Stimulated activated CD8-positive, alpha-beta memory T cell treated with anti-CD3 and anti-CD28 coated beads, Interleukin-15, amount 100 ng/mL, for 4 hours (primary cell): Measurements from ENCODE around the gene PDGFRB.

Source experiments
- DNase-seq, 2 donors: peaks; one replicate each; pipeline ENCODE4 v3.0.0-alpha.2; 2020; ENCODE audit warnings: low read depth in 2 of 2

PDGFRB gene

DNA sequence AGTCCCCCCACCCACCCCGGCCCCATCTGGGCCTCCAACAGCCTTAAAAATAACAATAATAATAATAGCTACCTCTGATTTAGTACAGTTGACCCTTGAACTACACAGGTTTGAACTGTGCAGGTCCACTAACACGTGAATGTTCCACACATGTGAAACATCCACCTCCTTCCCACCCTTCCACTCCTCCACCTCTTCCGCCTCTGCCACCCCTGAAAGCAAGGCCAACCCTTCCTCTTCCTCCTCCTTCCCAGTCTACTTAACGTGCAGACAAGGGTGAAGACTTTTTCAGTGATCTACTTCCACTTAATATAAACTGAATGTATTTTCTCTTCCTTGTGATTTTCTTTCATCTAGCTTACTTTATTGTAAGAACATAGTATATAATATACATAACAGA, 10.8 kb downstream of the PDGFRB start:
- no peak for DNase-seq

DNA sequence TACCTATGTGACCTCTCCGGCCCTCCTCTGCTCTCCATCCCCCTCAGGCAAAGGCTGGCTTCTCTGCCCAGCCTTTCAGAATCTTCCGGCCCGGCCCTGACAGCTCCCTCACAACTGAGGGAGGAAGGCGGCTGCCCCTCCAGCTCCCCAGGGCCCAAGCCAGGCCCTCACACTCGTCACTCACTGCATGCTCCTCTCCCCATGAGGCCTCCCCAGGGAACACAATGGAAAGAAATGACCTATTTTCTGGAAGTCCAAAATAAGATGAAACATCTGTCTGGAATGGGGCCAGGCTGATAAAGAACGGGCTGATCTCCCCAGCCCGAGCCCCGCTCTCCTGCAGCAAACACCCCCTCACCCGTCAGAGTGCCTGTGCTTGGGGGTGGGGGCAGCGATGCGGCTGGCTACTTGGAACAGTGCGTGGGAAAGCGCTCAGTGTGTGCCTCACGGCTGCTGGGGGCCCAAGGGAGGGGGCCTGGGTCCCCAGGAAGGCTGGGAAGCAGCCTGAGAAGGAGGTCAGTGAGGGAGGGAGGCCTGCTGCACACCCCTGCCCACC, 11.3 kb downstream of the PDGFRB start:
- no peak for DNase-seq

DNA sequence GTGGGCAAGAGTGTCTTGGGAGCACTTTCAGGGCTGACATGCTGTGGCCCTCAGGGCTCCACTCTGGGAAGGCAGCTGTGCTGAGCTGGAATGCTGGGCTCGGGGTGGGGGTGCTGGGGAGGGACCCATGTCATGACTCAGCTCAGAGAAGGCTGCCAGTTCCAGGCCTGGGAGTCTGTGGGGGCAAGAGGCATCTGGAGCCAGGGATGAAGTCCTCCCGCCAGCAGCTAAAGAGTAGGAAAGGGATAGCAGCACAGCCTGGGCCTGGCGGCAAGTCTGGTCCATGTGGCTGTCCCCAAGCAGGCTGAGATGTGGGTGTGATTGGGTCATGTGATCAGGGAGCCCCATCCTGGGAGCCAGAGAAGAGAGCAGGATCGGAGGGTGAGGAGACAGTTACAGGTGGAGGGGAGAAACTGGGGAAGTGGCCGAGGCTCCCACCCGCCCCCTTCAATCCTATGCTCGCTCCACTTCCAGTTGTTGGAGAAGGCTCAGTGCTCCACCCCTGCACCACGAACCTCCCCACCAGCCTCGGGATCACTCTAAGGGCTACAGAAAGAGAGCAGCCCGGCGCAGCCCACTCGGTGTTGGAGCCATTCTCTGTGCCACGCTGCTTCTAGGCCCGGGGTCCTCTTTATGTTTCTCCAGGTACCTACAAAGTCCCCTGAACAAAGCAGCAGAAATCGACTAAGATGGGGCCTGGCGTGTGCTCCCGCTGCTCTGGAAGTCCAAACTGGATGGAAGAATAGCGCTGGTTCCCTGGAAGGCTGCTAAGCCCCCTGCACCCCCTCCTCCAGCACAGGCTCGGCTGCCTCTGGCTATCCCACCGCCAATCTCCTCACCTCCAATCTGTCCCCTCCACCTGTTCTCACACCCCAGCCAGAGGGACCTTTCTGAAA, 12.0 kb downstream of the PDGFRB start:
- no peak for DNase-seq

DNA sequence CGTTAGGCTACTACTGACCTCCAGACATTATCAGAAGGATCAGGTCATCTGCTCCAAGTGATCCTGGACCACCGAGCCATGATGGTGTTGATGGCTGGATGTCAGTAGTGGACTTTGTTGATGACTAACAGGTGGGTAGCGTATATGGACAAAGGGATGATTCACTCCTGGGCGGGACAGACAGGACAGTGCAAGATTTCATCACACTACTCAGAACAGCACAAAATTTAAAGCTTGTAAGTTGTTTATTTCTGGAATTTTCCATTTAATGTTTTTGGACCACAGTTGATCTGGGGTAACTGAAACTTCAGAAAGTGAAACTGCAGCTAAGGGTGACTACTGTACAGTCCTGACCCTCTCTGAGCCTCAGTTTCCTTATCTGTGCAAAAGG, 12.7 kb downstream of the PDGFRB start:
- DNase-seq: no peak

DNA sequence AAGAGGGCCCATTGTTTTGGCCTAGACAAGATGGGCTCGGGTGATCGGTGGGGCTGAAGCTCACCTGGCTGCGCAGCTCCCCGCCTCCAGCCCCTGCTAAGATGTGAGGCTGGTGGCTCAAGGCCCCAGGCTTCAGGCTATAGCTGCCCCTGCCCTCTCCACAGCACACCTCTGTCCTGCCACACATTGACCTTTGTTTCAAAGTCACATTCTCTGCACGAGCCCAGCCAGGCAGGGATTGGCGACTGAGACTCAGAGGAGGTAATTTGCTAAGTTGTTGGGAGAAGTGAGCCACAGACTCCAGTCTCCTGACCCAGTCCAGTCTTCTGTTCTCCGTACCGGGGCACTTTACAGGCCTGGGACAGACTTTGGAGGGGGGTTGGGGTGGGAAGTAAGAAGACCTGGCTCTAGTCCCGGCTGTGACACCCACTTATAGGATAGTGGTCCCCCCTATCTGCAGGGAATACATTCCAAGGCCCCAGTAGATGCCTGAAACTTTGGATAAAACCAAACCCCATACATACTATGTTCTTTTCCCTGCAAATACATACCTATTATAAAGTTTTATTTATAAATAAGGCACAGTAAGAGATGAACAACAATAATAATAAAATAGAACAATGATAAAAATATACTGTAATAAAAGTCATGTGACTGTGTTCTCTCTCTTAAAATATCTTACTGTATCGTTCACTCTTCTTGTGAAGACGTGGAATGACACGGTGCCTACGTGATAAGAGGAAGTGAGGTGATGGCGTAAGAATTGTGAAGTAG, 13.3 kb downstream of the PDGFRB start:
- no peak for DNase-seq

DNA sequence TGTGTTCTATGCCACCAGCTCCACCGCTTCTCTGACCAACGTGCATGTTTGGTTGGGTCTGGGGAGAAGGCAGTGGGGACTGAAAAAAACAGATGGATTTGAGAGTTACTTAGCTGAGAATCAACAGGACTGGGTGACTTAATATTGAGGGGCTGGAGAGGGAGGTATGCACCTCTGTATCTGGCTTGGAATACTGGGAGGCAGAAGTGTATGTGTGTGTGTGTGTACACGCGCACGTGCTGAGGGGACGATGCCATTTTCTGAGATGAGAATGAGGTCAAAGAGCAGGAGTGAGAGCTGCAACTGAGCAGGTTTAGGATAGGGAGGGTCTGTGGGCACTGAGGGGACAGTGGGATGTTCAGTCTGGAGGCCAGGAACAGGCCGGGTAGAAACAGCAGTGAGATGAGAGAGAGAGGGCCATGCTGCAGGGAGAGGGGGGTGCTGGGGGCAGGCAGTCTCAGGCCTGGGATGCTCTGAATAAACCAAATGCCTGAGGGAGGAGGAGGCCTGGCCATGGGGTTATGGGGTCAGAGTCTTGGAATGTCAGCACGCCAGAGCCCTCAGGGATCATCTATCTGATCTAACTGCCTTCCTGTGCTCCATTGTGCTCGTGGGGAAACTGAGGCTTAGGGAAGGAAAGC, 14.0 kb downstream of the PDGFRB start:
- DNase-seq: no peak

DNA sequence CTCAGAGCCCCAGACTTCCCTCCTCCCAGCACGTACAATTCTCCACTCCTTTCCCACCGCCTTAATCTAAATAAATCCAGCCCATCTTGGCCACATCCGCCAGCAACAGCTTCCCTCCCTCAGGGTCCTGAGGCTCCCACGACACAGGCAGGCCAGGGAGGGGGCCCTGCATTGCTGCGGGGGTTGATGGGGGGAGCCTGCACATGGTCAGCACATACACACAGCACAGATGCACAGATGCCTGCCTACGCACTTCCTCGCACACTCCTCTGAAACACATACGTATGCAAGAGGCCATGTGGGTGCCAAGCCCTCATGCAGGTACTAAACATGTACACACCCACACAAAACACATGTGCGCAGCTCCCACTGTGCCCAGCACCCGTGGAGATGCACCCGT, 14.8 kb downstream of the PDGFRB start:
- no peak for DNase-seq

DNA sequence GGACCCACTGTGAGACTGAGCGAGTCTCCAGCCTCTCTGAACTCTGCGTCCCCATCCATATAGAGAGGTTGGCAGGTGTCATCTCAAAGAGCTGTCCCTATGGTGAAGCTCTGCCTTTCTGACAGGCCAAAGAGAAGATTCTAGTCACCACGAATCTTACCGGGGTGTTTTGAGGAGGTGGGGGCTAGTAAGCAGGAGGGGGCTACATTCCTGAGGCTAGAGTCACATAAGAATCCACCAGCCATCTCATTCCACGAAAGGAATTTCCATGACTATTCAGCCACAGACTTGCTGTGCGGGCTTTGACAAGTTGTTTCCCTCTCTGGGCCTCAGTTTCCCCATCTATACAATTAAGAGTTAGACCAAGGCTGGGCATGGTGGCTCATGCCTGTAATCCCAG, 16.3 kb downstream of the PDGFRB start:
- no peak for DNase-seq

DNA sequence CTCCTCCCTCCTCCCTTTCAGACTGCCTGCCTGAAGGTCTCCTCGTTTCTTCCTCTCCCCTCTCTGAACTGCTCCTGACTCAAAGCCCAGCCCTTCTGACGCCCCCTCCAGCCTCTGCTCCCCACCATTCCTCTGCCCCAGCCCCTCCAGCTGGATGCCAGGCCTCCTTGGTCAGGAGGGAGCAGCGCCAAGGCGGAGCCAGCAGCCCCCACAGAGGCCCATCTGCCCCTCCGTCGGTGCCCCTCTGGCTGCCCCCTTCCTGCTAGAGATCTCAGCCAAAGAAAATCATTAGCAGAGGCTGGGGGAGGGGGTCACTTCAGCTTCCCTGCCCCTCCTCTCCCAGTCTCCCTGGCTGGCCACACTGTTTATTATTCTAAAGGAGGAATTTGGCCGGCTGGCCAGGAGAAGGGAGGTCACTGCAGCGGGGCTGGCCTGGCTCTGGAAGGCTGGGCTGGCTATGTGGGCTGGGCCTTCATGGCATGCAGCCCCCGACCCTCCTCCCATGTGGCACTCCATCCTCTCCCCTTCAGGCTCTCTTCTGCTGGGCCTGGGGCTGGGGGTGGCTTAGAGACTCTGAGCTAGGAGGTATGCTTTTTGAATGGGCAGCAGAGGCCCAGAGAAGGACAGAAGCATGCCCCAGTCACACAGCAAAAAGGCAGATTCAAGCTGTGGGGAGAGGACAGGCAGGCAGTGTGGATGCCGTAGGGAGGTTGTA, 16.9 kb downstream of the PDGFRB start:
- no peak for DNase-seq

DNA sequence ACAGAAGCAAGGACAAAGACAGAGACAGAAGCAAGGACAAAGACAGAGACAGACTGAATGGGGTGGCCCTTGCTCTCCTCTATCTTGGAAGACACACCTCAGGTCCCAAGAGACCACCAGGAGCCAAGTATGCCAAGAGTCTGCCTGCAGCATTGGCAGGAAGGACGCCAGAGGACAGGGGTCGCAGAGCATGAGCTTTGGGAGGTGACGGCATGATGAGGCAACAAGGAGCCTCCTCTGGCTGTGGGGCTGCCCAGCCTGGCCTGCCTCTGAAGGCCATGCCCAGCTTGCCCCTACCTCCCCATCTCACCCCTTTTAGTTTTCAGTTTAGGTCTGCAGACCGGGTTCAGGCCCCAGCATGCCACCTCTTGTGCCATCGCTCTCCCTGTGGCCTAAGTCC, 17.6 kb downstream of the PDGFRB start:
- no peak for DNase-seq

DNA sequence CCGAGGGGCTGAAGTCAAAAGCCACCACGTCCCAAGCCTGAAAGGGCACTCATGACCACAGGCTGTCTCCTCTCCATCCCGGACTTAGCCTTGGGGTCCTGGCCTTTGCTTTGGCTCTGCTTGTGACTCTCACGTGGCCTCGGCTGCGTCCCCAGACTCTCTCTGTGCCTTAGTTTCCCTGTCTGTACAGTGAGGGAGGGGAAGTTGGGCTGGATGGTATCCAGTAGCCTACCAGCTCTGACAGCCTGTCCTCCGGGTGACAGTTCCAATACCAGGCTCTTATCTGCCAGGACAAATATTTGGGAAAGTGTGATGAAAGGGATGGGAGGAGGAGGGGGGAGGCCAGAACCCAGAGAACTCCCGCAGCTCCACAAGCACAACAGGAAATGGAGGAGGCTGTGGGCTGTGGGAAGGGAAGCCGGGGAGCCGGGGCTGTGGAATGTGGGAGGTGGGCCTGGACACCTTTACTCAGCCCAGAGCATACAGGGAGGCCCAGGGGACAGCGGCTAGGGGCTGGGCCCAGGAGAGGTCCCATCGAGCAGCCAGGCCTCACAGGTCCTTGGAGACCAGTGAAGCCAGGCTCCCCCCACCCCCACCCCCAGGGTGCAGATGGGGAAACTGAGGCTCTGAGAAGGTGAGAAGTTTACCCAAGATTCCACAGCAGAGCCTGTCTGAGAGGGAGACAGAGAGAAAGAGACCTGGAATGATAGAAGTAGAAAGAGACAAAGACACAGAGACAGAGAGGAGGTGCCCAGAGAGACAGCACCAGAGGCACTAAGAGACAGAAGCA, 18.3 kb downstream of the PDGFRB start:
- DNase-seq: no peak

DNA sequence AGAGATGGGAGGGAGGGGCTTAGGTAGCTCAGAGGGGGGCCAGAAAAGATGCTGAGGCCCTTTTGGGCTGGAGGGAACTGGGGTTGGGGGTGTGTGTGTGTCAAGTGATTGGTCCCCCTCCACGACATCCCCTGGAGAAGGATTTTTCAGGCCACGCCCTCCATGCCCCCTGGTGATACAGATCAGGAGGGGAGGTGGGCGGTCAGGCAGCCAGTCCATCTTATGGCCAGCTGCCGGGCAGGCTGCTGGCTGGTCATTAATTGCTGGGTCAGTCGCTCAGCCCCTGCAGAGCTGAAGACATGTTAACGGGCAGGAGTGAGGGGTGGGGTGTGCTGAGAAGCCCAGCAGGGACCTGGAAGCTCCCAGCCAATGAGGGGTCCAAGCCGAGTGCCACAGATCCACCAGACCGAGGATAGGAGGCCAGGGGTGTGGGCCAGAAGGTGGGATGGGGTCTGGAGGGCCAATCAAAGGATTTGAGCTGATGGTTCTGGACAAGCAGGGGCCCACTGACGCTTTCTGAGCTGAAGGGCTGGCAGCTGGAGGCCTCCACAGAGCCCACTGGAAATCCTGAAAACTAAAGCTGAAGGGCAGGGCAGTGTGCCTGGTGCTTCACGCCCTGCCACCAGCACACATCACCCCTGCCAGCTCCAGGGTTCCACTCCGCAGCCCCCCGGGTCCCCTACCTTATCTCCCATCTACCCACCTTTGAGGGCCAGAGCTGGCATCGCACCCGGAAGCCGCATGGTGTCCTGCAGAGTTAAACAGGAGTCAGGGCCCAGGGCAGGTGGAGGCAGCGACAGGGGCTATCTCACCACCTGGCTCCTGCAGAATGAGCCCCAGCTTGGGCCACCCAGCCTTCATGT, 19.1 kb downstream of the PDGFRB start:
- no peak for DNase-seq

DNA sequence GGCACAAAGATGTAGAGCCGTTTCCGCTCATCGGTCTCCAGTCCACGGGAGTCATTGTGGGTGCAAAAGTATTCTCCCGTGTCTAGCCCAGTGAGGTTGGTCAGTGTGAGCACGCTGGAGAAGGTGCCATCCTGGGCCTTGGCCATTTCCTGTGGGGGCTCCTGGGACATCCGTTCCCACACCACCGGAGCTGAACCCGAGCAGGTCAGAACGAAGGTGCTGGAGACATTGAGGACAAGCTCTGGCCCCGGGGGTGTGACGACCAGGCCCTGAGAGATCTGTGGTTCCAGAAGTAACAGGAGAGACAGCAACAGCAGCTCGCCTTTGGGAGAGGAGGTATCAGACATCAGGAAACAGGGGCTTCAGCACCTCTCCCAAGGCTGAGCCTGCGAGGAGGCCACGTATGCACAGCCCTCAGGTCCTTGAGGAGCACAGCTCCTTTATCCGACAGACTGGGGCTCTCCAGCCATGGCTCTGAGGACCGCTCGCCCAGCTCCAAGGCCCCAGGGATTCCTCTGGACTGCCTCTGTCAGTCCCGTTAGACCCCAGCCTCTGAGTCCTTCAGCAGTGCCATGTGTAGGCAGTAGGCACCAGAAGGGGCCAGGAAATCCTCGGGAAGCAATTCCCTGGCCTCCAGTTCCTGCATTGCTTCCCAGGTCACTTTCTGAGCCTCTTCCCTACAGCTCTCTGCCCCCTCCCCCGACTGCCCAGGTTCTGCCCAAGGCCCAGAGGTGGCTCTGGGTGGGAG, 19.9 kb downstream of the PDGFRB start:
- DNase-seq: no peak

DNA sequence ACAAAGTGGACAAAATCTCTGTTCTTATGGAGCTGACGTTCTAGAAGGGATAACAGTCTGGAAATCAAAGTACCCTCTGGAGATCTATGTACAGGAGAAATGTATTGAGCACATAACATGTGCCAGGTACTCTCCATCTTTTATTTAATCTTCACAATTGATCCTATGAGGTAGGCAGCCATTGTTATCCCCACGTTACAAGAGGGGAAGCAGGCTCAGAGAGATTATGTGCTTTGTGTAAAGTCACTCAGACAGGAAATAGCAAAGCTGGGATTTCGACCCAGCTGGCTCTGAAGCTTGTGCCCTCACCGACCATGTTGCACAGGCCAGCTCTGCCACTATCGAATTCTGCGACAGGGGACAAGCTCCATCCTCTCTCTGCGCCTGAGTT, 21.5 kb downstream of the PDGFRB start:
- DNase-seq: no peak

DNA sequence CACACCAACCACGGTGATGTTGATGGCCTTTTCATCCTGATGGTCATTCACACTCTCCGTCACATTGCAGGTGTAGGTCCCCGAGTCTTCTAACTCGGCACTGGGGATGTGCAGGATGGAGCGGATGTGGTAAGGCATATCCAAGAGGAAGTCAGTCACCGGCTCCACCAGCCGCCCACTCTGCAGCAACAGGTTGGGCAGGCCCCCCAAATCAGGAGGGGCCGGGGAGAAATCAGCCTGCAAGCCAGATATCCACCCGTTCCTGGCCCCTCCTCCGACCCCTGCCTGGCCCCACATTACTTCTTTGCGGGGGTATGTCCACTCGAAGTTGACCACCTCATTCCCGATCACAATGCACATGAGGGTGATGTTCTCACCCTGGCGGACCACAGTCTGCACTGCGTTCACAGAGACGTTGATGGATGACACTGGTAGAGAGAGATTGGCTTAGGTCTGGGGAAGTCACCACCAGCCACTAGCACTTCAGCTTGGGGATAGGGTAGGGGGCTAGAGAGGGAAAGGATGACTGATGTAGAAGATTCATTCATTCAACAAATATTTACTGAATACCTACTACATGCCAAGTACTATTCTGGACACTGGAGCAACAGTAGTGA, 22.0 kb downstream of the PDGFRB start:
- DNase-seq: no peak

DNA sequence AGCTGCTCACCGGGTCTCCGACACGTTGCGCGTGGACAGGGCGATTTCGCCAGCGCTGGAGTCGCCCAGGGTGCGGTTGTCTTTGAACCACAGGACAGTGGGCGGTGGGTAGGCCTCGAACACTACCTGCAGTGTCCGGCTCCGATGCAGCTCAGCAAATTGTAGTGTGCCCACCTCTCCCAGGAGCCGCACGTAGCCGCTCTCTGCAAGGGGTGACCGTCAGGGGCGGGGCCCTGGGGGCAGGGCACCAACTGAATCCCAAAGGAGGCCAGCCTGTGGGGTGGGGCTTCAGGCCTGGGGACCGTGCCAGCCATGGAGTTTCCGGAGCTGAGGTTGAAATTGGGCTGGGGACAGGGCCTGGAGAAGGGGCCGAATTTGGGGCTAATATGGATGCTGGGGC, 22.9 kb downstream of the PDGFRB start:
- no peak for DNase-seq

DNA sequence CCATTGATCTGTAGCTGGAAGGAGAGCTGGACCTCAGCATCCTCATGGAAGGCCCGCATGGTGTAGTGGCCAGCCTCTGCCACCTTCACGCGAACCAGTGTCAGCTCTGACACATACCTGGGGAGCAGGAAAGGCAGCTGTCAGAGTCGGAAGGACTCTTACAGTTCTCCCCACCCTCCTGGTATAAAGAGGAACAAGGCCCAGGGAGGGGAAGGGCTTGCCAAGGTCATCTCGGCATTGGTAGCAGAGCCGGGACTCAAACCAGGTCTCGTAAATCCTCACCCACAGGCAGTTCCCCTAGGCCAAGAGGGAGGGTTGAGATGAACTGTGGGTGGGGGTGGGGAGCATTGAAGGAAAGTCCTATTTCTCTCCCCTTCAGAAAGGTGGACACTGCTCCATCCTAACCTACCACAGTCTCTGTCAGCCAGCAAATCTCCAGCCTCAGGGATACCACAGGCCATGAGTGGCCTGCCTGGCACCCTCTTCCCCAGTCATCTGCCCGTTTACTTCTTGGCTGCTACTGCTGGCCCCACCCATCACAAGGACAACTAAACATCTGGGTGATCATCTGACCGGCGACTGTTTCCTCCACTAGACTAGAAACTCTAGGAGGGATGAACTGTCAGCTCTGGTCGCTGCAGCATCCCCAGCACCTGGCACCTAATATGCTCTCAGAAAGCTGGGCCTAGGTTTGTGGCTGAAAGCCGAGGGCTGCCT, 23.5 kb downstream of the PDGFRB start:
- DNase-seq: no peak

DNA sequence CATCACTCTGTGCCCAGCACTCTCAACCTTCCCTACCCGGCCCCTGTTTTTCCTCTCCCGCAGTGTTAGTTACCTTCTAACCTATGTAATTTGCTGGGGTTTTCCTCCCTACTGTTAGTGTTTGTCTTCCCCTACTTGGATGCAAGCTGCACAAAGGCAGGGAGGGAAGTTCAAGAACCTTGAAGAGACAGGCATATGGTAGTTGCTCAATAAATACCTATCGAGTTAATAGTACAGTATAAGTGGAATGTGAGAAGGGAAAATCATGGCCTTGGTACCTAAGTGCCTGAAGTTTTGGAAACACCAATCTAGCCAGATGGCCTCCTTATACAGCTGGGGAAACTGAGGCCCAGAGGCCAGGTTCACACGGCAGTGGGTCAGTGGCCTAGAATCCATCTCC, 24.2 kb downstream of the PDGFRB start:
- DNase-seq: no peak
